HG02884 (cell line): ENCODE measurements around the gene CUX1.

Experiments
- ATAC-seq: cut with Tn5 transposase; IDR thresholded peaks from one replicate; pipeline ENCODE4 v1.9.1; 2021; ENCODE audit warnings: mild to moderate bottlenecking, moderate library complexity; ENCODE audit not compliant: unreplicated experiment

Gene CUX1

GRCh38 chr7:101933688-101934121 lies 116.3 kb downstream of the CUX1 start:
- ATAC-seq, result peak; percentile 57

DNA sequence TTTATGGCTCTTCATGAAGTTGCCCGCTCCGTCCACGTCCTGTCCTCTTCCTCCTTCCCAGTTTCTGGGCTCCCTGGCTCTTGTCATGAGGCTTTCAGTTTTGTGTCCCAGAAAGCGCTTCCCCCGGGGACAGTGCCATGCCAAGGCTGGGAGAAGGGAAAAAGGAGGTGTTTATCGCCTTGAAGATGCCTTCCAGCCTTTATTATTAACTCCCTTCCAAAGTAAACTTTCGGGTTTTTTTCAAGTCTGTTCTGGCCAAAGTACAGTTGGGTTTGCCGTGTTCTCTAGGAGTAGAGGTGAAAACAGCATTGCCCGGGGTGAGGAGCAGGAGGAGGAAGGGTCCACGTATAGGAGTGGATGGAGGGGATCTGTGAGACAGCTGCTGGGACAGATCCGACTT lies 117.2 kb downstream of the CUX1 start:
- no peak for ATAC-seq

DNA sequence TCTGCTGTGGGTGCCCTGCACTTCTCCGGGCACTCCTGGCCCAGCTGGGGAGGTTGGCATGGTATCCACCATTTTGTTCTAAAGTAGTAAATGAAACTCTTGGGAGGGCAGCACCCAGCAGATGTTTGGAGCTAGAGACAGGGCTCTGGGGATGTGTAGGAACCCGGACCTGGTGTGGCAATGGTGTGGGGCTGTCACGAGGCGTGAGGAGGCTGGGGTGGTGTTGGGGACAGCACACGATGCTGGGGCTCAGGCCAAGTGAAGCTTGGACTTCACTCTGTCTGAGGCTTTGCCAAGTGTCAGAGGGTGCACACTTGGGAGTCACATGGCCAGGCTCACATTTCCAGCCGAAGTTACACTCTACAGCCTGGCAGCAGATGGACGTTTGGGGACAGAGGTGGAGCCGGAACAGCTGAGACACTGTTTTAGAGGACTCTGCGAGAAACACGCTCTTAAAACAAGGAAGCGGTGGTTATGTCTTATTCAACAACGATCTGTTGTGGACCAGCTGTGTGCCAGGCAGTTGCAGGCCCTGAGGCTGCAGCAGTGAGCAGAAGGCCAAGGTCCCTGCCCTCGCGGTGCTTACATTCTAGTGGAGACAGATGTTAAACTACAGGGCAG lies 118.2 kb downstream of the CUX1 start:
- ATAC-seq, result no peak

DNA sequence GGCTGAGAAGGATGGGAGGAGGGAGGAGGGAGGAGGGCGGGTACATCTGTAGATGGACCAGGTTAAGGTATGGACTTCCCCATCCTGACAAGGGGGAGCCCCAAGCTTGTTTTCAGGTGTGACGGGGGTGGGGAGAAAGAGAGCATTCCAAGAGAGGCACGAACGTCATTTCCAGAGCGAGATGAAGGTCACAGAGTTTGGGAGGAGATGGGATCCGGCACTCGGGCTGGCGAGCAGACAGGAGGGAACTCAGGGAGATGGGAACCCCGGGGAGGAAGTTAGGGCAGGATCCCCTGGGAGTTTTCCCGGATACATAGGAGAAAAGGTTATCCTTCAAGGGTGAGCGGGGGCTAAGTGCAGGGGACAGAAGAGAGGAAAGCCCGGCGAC lies 118.8 kb downstream of the CUX1 start:
- no peak for ATAC-seq

GRCh38 chr7:101936611-101937231 lies 119.3 kb downstream of the CUX1 start:
- ATAC-seq, result no peak

DNA sequence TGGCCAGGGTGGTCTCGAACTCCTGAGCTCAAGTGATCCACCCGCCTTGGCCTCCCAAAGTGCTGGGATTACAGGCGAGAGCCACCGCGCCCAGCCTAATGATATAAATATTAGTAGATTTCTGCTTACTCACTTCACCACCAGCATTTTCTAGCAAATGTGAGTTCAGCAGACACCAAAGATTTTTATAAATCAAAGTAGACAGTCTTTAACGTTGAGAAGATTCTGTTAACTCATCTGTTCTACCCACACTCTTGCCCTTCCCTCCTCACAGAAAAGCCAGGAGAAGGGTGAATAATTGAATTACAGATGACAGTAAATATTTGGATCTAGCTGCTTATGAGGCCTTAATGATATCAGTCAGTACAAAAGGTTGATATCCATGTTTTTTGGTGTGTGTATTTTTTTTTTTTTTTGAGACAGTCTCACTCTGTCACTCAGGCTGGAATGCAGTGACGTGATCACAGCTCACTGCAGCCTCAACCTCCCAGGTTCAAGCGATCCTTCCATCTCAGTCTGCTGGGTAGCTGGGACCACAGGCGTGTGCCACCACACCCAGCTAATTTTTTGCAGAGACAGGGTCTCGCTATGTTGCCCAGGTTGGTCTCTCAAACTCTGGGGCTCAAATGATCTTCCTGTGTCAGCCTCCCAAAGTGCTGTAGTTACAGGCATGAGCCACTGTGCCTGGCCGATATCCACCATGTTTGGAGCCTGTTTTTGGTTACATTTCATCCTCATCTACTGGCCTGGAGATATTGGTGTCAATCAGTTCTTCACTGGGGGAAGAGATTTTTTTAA lies 120.5 kb downstream of the CUX1 start:
- ATAC-seq, result no peak

DNA sequence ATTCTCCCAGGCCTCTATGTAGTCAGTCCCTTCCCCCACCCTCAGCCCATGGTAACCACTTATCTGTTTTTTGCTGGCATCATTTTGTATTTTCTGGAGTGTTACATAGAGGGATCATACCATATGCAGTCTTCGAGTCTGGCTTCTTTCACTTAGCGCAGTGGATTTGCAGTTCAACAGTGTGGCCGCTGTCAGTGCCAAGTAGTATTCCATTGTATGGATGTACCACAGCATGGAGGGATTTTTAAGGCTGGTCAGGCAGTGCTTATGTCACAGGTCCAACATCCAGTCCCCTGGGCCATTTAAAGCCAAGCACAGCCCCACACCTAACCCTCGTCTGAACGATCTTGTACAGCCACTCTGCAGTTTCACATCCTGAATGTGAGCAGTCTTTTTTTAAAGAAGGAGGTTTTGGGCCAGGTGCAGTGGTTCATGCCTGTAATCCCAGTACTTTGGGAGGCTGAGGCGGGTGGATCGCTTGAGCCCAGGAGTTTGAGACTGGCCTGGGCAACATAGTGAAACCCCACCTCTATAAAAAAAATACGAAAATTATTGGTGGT lies 121.8 kb downstream of the CUX1 start:
- ATAC-seq, result peak; percentile 63

GRCh38 chr7:101940151-101940550 lies 122.7 kb downstream of the CUX1 start:
- ATAC-seq, result no peak

DNA sequence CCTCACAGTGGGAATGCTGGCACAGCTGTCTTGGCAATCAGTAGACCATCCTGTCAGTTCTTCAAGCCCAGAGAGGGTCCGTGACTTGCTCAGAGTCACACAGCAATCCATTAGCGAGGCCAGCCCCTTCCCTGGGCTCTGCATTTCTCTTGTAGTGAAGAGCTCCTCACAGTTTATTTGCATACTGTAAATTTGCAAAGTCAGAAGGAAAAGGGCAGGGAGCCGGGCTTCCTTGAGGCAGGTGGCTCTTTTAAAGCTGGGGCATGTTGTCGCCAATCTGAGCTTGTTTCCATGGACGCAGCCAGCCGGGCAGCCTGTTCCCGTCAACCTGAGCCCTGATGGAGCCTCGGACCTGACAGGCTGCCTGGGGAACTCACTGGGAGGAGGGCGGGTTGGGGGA lies 123.4 kb downstream of the CUX1 start:
- no peak for ATAC-seq

DNA sequence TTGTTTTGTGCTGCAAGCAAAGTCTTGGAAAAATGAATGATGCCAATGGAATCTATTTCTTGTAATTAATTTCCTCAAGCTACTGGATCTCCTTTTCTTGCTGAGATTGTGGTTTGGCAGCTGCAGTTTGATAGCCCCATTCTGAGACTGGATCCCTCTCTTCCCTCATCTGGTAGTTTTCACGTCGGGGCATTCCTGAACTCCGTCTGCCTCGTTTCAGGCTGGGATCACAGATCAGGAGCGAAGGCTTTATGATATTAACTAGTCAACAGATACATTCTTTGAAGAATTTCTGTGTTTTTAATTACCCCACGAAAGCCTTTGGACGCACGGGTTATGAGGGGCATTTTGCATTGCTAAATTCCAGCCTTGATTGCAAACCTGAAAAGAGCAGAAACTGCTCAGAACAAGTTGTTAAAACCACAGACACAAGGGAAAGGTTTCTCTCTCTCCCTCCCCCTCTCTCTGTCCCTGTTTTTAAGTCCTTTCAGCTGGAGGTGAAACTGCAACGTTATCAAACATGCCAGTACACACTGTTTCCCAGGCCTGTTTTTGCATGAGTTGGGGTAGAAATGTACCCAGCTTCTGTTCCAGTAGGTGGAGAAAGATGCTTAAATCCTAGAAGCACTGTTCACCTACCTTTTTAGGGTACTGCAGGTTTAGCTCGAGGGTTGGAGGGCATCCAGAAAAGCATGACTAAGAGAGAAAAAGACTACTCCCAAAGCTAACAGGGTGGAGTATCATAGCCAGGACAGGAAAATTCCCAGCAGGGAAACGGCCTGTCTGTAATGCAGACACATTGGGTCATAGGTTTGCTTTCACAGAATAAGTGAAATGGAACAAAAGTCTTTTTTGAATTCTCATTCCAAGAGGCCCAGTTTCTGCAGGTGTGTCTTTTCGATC lies 124.3 kb downstream of the CUX1 start:
- ATAC-seq, result no peak

GRCh38 chr7:101942603-101943210 lies 125.3 kb downstream of the CUX1 start:
- no peak for ATAC-seq

- no peak for ATAC-seq
Observed at GRCh38 chr7:101943306-101943705, 125.9 kb downstream of the CUX1 start.

GRCh38 chr7:101943889-101944600 lies 126.6 kb downstream of the CUX1 start:
- no peak for ATAC-seq

DNA sequence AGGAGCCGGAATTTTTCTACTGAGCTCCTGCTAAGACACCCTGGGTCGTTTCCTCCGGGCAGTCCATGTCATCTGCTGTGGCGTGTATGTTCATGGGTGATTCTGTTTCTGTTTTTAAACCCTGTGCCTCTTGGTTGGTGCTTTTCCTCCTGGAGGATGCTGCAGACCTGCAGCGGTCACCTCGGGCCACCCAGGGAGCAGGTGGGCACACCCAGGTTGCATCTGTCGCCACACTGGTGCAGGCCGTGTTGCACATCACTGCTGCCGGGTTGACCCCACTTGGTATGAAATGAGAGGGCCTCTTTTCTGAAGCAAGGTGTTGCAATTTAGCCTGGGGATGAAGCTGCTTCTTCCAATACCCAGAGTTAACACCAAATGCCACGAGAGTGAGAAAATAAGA lies 127.2 kb downstream of the CUX1 start:
- ATAC-seq, result no peak

DNA sequence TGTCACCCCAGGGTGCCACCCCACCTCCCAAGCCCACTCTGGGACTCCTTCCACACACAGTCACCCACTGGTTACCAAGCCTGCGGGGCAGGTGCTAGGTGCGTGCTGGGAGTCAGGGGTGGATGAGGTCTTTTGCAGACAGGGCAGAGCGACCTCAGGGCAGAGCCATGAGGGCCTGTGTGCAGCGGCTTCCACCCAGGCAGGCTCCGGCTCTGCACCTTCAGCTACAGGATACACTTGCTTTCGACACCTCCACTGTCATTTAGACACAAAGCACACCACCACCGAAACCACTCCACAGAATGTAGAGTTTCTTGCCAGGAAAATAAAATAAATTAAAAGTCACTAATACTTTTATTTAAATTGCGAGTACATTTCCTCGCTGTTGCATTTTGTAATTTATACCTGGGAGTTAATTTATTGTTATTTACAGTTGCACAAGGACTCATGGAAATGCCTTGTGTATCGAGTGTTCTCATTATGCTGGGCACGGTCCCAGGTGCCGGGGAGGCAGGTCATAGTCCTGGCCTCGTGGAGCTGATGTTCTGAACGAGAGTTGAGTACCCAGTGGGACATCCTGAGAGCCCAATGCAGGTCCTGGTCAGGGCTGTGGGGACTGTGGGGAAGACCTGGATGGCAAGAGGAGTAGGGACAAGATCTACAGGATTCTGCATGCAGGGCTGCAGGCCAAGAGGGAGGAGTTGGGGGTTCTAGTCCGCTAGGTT lies 127.8 kb downstream of the CUX1 start:
- no peak for ATAC-seq

GRCh38 chr7:101947899-101948298 lies 130.5 kb downstream of the CUX1 start:
- ATAC-seq, result no peak

- no peak for ATAC-seq
Observed at GRCh38 chr7:101948650-101949049, 131.2 kb downstream of the CUX1 start.

DNA sequence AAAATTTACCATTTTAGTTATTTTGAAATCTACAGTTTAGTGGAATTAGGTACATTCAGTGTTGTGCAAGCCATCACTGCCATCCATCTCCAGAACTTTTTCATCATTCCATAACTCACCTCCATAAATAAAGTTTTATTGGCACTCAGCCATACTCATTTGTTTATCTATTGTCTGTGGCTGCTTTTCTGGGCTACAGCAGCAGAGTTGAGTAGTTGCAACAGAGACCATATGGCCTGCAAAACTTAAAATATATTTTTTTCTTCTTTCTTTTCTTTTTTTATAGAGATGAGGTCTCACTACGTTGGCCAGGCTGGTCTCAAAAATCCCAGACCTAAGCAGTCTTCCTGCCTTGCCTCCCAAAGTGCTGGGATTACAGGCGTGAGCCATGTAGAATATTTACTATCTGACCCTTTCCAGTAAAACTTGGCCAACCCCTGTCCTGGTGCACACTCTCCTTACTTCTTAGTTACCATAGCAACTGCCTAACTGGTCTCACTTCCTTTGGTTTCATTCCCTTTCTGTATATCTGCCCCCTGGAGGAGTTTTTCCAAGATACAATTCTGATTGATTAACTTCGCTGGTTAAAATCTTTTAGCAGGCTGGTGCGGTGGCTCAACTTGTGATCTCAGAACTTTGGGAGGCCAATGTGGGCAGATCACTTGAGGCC lies 133.2 kb downstream of the CUX1 start:
- ATAC-seq, result no peak

DNA sequence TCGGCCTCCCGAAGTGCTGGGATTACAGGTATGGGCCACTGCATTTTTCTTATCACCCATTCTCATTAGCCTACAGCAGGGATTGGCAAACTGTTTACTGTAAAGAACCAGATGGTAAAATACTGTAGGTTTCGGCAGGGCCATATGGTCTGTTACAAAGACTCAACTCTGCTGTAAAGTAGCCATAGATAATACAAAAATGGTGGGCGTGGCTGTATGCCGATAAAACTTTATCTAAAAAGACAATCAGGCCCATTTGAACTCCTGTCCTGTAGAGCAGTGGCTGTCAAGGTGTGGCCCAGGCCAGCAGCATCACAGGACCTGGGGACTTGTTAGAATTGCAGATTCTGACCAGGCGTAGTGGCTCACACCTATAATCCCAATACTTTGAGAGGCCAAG lies 134.3 kb downstream of the CUX1 start:
- ATAC-seq, result no peak
